Parathyroid adenoma (tissue), 2 donors: Measurements from ENCODE around the gene C10orf71.

Source experiments
- H2AFZ ChIP-seq: fragments of 300-600 bp; sonication (generic); one replicate; pipeline ENCODE4 v1.7.0; 2017; ENCODE audit warnings: antibody characterized with exemption, mild to moderate bottlenecking
- H3K27ac ChIP-seq: fragments of 300-600 bp; sonication (generic); one replicate; pipeline ENCODE4 v1.7.0; 2017
- H3K27me3 ChIP-seq: fragments of 300-600 bp; sonication (generic); one replicate; pipeline ENCODE4 v1.7.0; 2017; ENCODE audit warnings: low read length; ENCODE audit not compliant: control insufficient read depth, insufficient read depth
- H3K36me3 ChIP-seq: fragments of 300-600 bp; sonication (generic); one replicate; pipeline ENCODE4 v1.7.0; 2017; ENCODE audit warnings: low read length; ENCODE audit not compliant: control insufficient read depth, insufficient read depth
- H3K4me1 ChIP-seq: fragments of 300-600 bp; sonication (generic); one replicate; pipeline ENCODE4 v1.7.0; 2017; ENCODE audit warnings: control low read depth
- H3K4me2 ChIP-seq: fragments of 300-600 bp; sonication (generic); one replicate; pipeline ENCODE4 v1.7.0; 2017; ENCODE audit warnings: low read length
- H3K4me3 ChIP-seq: fragments of 300-600 bp; sonication (generic); one replicate; pipeline ENCODE4 v1.7.0; 2017; ENCODE audit warnings: low read depth, low read length
- H3K79me2 ChIP-seq: fragments of 300-600 bp; sonication (generic); one replicate; pipeline ENCODE4 v1.7.0; 2017; ENCODE audit warnings: control low read depth
- H3K9ac ChIP-seq: fragments of 300-600 bp; sonication (generic); one replicate; pipeline ENCODE4 v1.7.0; 2017; ENCODE audit warnings: mild to moderate bottlenecking
- H3K9me3 ChIP-seq: fragments of 300-600 bp; sonication (generic); one replicate; pipeline ENCODE4 v1.7.0; 2017; ENCODE audit warnings: low read length; ENCODE audit not compliant: control insufficient read depth
- TF ChIP-seq, protein P1 (sequence below): fragments of 300-600 bp; sonication (generic); IDR thresholded peaks from one replicate; pipeline ENCODE4 v1.7.0; 2017; ENCODE audit warnings: antibody characterized with exemption, mild to moderate bottlenecking
- donor health status: primary hyperparathyroidism.

Gene C10orf71

DNA sequence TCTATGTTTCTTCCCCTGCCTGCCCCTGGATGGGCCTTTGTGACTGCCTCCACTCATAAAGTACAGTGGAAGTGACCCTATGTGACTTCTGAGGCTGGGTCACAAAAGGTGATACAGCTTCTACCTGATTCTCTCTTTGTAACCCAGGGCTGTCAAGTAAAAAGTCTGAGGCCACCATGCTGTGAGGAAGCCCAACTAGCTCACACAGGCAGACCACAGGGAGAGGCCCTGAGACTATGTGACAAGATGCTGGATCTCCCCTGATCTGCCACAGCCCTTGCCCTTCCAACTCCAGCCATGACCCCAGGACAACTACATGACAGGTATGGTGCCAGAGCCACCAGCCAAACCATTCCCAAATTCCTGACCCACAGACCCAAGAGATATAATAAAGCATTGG lies 51.2 kb downstream of the C10orf71 start:
- no peaks in the 10 kb centered on the region for H3K4me1 ChIP-seq
- H3K9me3 ChIP-seq = no peaks in the 10 kb centered on the region
- no peak overlapping the region for H3K4me3 ChIP-seq
- no peak overlapping the region for H3K9ac ChIP-seq
- H3K27me3 ChIP-seq = no peaks in the 10 kb centered on the region
- H3K79me2 ChIP-seq = no peaks in the 10 kb centered on the region
- H3K4me2 ChIP-seq = no peak overlapping the region
- H3K36me3 ChIP-seq = no peaks in the 10 kb centered on the region
- TF ChIP-seq, protein P1, sequence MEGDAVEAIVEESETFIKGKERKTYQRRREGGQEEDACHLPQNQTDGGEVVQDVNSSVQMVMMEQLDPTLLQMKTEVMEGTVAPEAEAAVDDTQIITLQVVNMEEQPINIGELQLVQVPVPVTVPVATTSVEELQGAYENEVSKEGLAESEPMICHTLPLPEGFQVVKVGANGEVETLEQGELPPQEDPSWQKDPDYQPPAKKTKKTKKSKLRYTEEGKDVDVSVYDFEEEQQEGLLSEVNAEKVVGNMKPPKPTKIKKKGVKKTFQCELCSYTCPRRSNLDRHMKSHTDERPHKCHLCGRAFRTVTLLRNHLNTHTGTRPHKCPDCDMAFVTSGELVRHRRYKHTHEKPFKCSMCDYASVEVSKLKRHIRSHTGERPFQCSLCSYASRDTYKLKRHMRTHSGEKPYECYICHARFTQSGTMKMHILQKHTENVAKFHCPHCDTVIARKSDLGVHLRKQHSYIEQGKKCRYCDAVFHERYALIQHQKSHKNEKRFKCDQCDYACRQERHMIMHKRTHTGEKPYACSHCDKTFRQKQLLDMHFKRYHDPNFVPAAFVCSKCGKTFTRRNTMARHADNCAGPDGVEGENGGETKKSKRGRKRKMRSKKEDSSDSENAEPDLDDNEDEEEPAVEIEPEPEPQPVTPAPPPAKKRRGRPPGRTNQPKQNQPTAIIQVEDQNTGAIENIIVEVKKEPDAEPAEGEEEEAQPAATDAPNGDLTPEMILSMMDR = no peak
- H3K27ac ChIP-seq = no peak overlapping the region
- no peak overlapping the region for H2AFZ ChIP-seq

DNA sequence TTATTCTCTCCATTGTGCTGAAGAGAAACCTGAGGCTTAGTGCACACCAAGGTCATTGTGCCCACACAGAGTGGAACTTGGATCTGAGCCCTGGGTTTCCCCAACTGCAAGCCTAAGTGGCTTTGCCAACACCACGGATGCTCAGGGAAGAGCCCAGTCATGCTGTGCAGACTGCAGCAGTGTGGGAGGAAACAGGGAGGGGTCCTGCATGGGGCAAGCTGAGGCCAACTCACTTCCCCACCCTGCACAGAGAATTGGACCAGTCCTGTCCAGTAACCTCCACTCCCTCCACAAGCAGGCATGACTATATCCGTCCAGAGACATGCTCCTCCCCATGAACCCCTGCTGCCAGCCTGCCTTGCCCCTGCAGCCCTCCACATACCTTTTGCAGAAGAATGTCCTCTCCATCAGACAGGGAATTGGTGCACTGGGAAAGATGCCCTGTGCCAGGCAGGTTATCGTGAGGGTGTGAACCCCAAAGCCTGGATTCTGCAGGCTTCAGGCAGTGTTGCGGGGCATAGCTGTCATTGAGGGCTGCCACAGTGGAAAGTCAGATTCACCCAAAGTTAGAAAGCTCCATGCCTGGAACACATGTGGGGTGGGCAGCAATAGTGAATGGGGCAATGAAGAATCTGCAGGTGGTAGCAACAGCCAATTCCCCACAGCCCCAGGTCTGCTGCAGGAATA lies 52.0 kb downstream of the C10orf71 start:
- no peaks in the 10 kb centered on the region for H3K4me1 ChIP-seq
- H3K79me2 ChIP-seq = no peaks in the 10 kb centered on the region
- TF ChIP-seq, protein P1 = no peak
- H3K27me3 ChIP-seq = no peaks in the 10 kb centered on the region
- no peak overlapping the region for H2AFZ ChIP-seq
- no peaks in the 10 kb centered on the region for H3K9me3 ChIP-seq
- H3K4me2 ChIP-seq = no peak overlapping the region
- H3K36me3 ChIP-seq = no peaks in the 10 kb centered on the region
- no peak overlapping the region for H3K27ac ChIP-seq
- H3K9ac ChIP-seq = no peak overlapping the region
- no peak overlapping the region for H3K4me3 ChIP-seq

DNA sequence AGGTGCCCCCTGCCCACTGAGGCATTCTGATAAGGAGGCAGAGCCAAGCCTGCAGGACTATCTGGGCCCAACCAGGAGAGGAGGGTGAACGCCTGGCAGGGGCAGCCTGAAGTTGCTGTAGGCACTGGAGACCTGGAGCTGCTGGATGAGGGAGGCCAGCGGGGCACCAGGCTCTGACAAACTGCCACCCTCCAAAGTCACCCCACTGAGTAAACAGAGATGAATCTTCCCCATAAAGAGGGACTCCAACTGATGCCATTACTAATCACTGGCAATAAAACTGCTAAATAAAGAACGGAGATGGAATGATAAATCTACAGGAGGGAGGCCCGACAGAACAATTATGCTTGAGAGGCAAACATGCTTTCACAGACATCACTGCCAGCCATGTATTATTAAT lies 52.7 kb downstream of the C10orf71 start:
- Histone ChIP-seq H2AFZ (no peak overlapping the region), H3K9me3 (no peaks in the 10 kb centered on the region)
- TF ChIP-seq, protein P1 = no peak

DNA sequence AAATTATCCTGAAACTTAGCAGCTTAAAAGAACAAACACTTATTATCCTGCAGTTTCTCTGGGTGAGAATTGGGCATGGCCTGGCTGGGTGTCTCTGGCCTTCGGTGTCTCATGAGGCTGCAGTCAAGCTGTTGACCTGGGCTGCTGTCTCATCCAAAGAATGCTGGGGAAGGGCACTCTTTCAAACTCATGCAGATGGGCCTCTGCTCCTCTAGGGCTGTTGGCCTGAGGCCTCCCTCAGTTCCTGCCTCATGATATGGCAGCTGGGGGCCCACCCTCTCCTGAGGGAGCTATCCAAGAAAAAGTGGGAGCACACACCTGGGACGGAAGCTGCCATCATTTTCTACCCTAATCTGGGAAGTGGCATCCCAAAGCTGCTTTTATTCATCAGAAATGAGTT lies 53.4 kb downstream of the C10orf71 start:
- TF ChIP-seq, protein P1 = no peak
- H3K36me3 ChIP-seq = no peaks in the 10 kb centered on the region
- no peak overlapping the region for H3K4me3 ChIP-seq
- H2AFZ ChIP-seq = no peak overlapping the region
- H3K4me2 ChIP-seq = no peak overlapping the region
- H3K9me3 ChIP-seq = no peaks in the 10 kb centered on the region
- no peaks in the 10 kb centered on the region for H3K79me2 ChIP-seq
- no peaks in the 10 kb centered on the region for H3K27me3 ChIP-seq
- H3K9ac ChIP-seq = no peak overlapping the region
- no peaks in the 10 kb centered on the region for H3K4me1 ChIP-seq
- H3K27ac ChIP-seq = no peak overlapping the region

More for the DNA sequence above, 52.7 kb downstream of the C10orf71 start:
- H3K79me2 ChIP-seq = no peaks in the 10 kb centered on the region
- H3K36me3 ChIP-seq = no peaks in the 10 kb centered on the region
- H3K27me3 ChIP-seq = no peaks in the 10 kb centered on the region
- H3K9ac ChIP-seq = no peak overlapping the region
- no peak overlapping the region for H3K27ac ChIP-seq
- H3K4me2 ChIP-seq = no peak overlapping the region
- H3K4me3 ChIP-seq = no peak overlapping the region
- no peaks in the 10 kb centered on the region for H3K4me1 ChIP-seq
